Left renal cortex interstitium (tissue), 4 donors: Measurements from ENCODE around the gene EPGN. TPM values are rescaled to one million over a fixed set of nuclear protein-coding genes. Genes with fewer than 3 reads are reported as not detected.
"Not testable (repeated sequence)": the region's sequence is repeated elsewhere in the genome, so short reads cannot be mapped to it uniquely, and the experiment has no call there.

Experiments
- DNase-seq, 4 donors: peaks; one replicate each; pipeline ENCODE4 v3.0.0-alpha.2; 2013; ENCODE audit warnings: low read depth in 4 of 4, low spot score in 2 of 4, missing footprints in 1 of 4
- polyA plus RNA-seq, 4 donors: library from polyadenylated mRNA; unstranded; fragments of 120-200 nt; gene quantifications; one replicate each; pipeline ENCODE4 v1.2.1, GENCODE V29; 2013; ENCODE audit not compliant: insufficient read length in 4 of 4

Gene EPGN
- polyA plus RNA-seq, 4 donors: 0.49 to 1.6 (median 1.2) TPM

- no peak for DNase-seq
Measured at GRCh38 chr4:74335341-74336021, 27.2 kb downstream of the EPGN start.

GRCh38 chr4:74338792-74339333 lies 30.6 kb downstream of the EPGN start:
- no peak for DNase-seq

- no peak for DNase-seq
Measured at GRCh38 chr4:74339501-74339900, 31.2 kb downstream of the EPGN start.

GRCh38 chr4:74340421-74340820 lies 32.2 kb downstream of the EPGN start:
- DNase-seq: not testable (repeated sequence)

- DNase-seq: no peak
Measured at GRCh38 chr4:74344031-74344430, 35.8 kb downstream of the EPGN start.

GRCh38 chr4:74353858-74354257 lies 45.6 kb downstream of the EPGN start:
- DNase-seq: no peak

- DNase-seq: no peak
Measured at GRCh38 chr4:74357965-74358364, 49.7 kb downstream of the EPGN start.

GRCh38 chr4:74361671-74362070 lies 53.4 kb downstream of the EPGN start:
- no peak for DNase-seq

GRCh38 chr4:74362347-74362746 lies 54.1 kb downstream of the EPGN start:
- DNase-seq: no peak

GRCh38 chr4:74364256-74364651 lies 56.0 kb downstream of the EPGN start:
- DNase-seq: no peak

GRCh38 chr4:74364652-74365491 lies 56.6 kb downstream of the EPGN start, which contains the start of gene EREG:
TSS of gene EREG (plus strand) at chr4:74365145. CDS start at chr4:74365309, 164 bp downstream.
- no peak for DNase-seq

GRCh38 chr4:74365761-74366160 lies 57.5 kb downstream of the EPGN start:
- no peak for DNase-seq

Other genes with a start within 250 kb of the EPGN start
- under 1 TPM; 0.33 to 0.64 (median 0.42) TPM for gene CXCL2, start 209.3 kb upstream of the EPGN start, polyA plus RNA-seq
- 10 to 100 TPM; 21.7 to 27.5 (median 24.6) TPM for gene MTHFD2L, start 150.4 kb upstream of the EPGN start, polyA plus RNA-seq
- under 1 TPM in 3 of 4 donors, not detected in 1; 0.07 to 0.36 (median 0.28) TPM for gene EREG, start 56.7 kb downstream of the EPGN start, polyA plus RNA-seq
- gene AREG, start 136.7 kb downstream of the EPGN start, polyA plus RNA-seq: under 1 TPM; 0.12 to 0.42 (median 0.23) TPM